ENCODE data around the gene ELP1.

GRCh38 chr9:108877524-108877923 is 56.4 kb downstream of the ELP1 start:
- no peak for TF ChIP-seq CTCF (conservative IDR thresholded peaks at IDR 0.05 in 1 of 2, IDR thresholded peaks at IDR 0.05 in 1 of 2; ENCODE audit: low read depth in 1 of 2, low read length in 2 of 2)
- no peak for TF ChIP-seq EZH2 (IDR thresholded peaks at IDR 0.05; ENCODE audit: low read length, missing control alignments)

Data from fibroblast of lung (primary cell).